CD8-positive, alpha-beta memory T cell (primary cell): ENCODE measurements around the gene MKKS. TPM values are rescaled to one million over a fixed set of nuclear protein-coding genes. Genes with fewer than 3 reads are reported as not detected.

Source experiments
- CTCF ChIA-PET: fragments of 350-600 bp; sonication (Branson Sonifier 250); formaldehyde crosslinking; loops from one replicate; lab custom pipeline; 2021; ENCODE audit warnings: antibody characterized with exemption; lab: Charles Lee
- POLR2A ChIA-PET: fragments of 350-600 bp; sonication (Branson Sonifier 250); formaldehyde crosslinking; loops from one replicate; lab custom pipeline; 2021; ENCODE audit warnings: antibody characterized with exemption; lab: Charles Lee
- DNase-seq, 5 donors: peaks; one replicate each; pipeline versions ENCODE4 v3.0.0 to v3.0.0-alpha.2; 2020 to 2022; ENCODE audit warnings: mixed read lengths in 1 of 5
- H3K27ac ChIP-seq: one replicate; pipeline ENCODE4 v1.7.0; 2013; ENCODE audit warnings: low read depth, mild to moderate bottlenecking, low read length, moderate library complexity
- H3K27me3 ChIP-seq: 2 replicates; pipeline ENCODE4 v1.7.0; 2013; ENCODE audit warnings: low read length, mild to moderate bottlenecking; ENCODE audit not compliant: insufficient read depth, poor library complexity, severe bottlenecking
- H3K36me3 ChIP-seq: 2 replicates; pipeline ENCODE4 v1.7.0; 2013; ENCODE audit warnings: mild to moderate bottlenecking, low read length, moderate library complexity; ENCODE audit not compliant: insufficient read depth
- H3K4me1 ChIP-seq: 2 replicates; pipeline ENCODE4 v1.7.0; 2013; ENCODE audit warnings: mild to moderate bottlenecking, low read length, moderate library complexity; ENCODE audit not compliant: insufficient read depth
- H3K4me3 ChIP-seq: 2 replicates; pipeline ENCODE4 v1.7.0; 2013; ENCODE audit warnings: mild to moderate bottlenecking, low read length
- H3K9me3 ChIP-seq: 2 replicates; pipeline ENCODE4 v1.7.0; 2013; ENCODE audit warnings: mild to moderate bottlenecking, low read length
- H3K27ac Mint-ChIP-seq, 8 donors: one replicate each; pipeline ENCODE4 v1.8.0; 2020 to 2021; ENCODE audit warnings: mixed read lengths in 8 of 8, mild to moderate bottlenecking in 6 of 8, inconsistent platforms in 3 of 8, moderate library complexity in 3 of 8
- H3K27me3 Mint-ChIP-seq, 2 donors: one replicate each; pipeline ENCODE4 v1.8.0; 2020 to 2021; ENCODE audit warnings: mixed read lengths in 2 of 2, mild to moderate bottlenecking in 1 of 2, moderate library complexity in 1 of 2
- H3K36me3 Mint-ChIP-seq, 3 donors: one replicate each; pipeline ENCODE4 v1.8.0; 2020 to 2021; ENCODE audit warnings: mixed read lengths in 3 of 3, inconsistent platforms in 1 of 3, mild to moderate bottlenecking in 1 of 3
- H3K4me1 Mint-ChIP-seq, 3 donors: one replicate each; pipeline ENCODE4 v1.8.0; 2020 to 2021; ENCODE audit warnings: mixed read lengths in 3 of 3, inconsistent platforms in 1 of 3, mild to moderate bottlenecking in 1 of 3
- H3K4me3 Mint-ChIP-seq, 7 donors: one replicate each; pipeline ENCODE4 v1.8.0; 2020 to 2021; ENCODE audit warnings: mixed read lengths in 7 of 7, mild to moderate bottlenecking in 6 of 7, moderate library complexity in 4 of 7, inconsistent platforms in 2 of 7
- H3K9me3 Mint-ChIP-seq, 5 donors: one replicate each; pipeline ENCODE4 v1.8.0; 2020 to 2022; ENCODE audit warnings: mixed read lengths in 5 of 5, mild to moderate bottlenecking in 3 of 5, moderate library complexity in 2 of 5, inconsistent platforms in 1 of 5
- polyA plus RNA-seq: library from polyadenylated mRNA; unstranded; fragments of 300-500 nt; fragmentation: Illumina TruSeq; gene quantifications from one replicate; pipeline ENCODE4 v1.2.3, GENCODE V29; 2021
- total RNA-seq, 2 experiments: library from RNA; stranded (reverse); gene quantifications; one replicate each; pipeline ENCODE4 v1.2.3, GENCODE V29; 2021

The MKKS gene
- total and polyA plus RNA-seq, 3 experiments from 2014 or later, result 7.7 to 37.7 (median 8.2) TPM

DNA sequence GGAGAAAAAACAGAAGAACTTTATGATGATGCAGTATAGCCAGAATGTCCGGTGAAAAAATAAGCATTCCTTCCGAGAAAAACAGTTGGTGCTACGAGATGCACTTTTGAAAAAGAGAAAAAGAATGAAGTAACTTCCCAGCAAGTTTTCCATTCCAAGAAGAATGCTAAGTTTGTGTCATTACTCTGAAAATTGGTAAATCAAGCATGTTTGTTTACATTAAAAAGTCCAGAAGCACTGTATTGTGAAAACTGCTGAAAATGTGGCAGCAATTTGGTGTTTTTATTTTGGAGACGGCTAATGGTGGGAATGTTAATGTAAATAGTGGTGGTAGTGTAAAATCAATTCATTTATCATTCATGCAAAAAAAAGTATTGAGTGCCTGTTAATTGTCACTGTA, 46.3 kb downstream of the MKKS start:
- Histone ChIP-seq H3K36me3 (no peaks in the 10 kb centered on the region), H3K27ac (no peak overlapping the region), H3K4me3 (no peak overlapping the region), H3K9me3 (no peaks in the 10 kb centered on the region), H3K27me3 (no peaks in the 10 kb centered on the region), H3K4me1 (no peaks in the 10 kb centered on the region)
- Mint-ChIP-seq H3K27me3 (peaks cover 0 to 16% of the 10 kb centered on the region in 2 donors), H3K9me3 (no peaks in the 10 kb centered on the region), H3K27ac (no peak overlapping the region), H3K36me3 (no peaks in the 10 kb centered on the region), H3K4me3 (no peak overlapping the region), H3K4me1 (no peaks in the 10 kb centered on the region)
- ChIA-PET POLR2A (no interaction called here), CTCF (no interaction called here)
- no peak for DNase-seq

GRCh38 chr20:10385850-10386544, 48.0 kb downstream of the MKKS start:
- no peaks in the 10 kb centered on the region for H3K36me3 ChIP-seq
- no peak overlapping the region for H3K4me3 ChIP-seq
- POLR2A ChIA-PET, result no interaction called here
- H3K9me3 ChIP-seq, result no peaks in the 10 kb centered on the region
- Mint-ChIP-seq H3K4me1 (no peaks in the 10 kb centered on the region), H3K9me3 (no peaks in the 10 kb centered on the region), H3K4me3 (no peak overlapping the region), H3K27me3 (peaks cover 0 to 14% of the 10 kb centered on the region in 2 donors), H3K27ac (no peak overlapping the region), H3K36me3 (no peaks in the 10 kb centered on the region)
- no peak overlapping the region for H3K27ac ChIP-seq
- no peaks in the 10 kb centered on the region for H3K27me3 ChIP-seq
- CTCF ChIA-PET, result no interaction called here
- DNase-seq, result no peak
- no peaks in the 10 kb centered on the region for H3K4me1 ChIP-seq

- no peaks in the 10 kb centered on the region for H3K36me3 Mint-ChIP-seq
- Histone ChIP-seq H3K27me3 (no peaks in the 10 kb centered on the region), H3K36me3 (no peaks in the 10 kb centered on the region), H3K4me1 (no peaks in the 10 kb centered on the region), H3K9me3 (no peaks in the 10 kb centered on the region), H3K27ac (no peak overlapping the region), H3K4me3 (no peak overlapping the region)
- no peaks in the 10 kb centered on the region for H3K4me1 Mint-ChIP-seq
- DNase-seq, result no peak
- CTCF ChIA-PET, result interaction anchor here (1.2 kb wide), 1 partner anchor 403 kb away, joined by 4 read pairs; no protein-coding TSS in a partner anchor
- H3K27me3 Mint-ChIP-seq, result peaks cover 2 to 28% of the 10 kb centered on the region in 2 donors
- H3K4me3 Mint-ChIP-seq, result no peak overlapping the region
- POLR2A ChIA-PET, result interaction anchor here (0.5 kb wide), 1 partner anchor 23 kb away, joined by 3 read pairs; no protein-coding TSS in a partner anchor
- H3K9me3 Mint-ChIP-seq, result peaks cover 0 to 2% (median 0%) of the 10 kb centered on the region in 5 donors
- H3K27ac Mint-ChIP-seq, result no peak overlapping the region
Observed at GRCh38 chr20:10381477-10381876, 52.5 kb downstream of the MKKS start.

DNA sequence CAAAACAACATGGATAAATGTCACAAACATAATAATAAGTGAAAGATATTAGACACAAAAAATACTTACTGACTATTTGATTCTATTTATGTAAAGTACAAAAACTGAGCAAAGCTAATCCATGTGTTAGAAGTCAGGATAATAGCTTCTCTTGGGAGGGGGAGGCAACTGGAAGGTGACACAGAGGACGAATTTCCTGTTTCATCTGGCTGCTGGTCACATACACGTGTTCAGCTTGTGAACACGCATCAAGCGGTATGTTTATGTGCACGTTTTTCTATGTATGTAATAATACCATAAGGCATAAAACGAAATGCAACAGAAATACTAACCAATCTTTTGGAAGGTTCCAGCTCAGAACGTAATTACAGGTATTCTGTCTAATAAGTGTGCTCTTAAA, 54.3 kb downstream of the MKKS start:
- H3K9me3 Mint-ChIP-seq, result peaks cover 0 to 7% (median 3%) of the 10 kb centered on the region in 5 donors
- ChIA-PET POLR2A (interaction anchor here (0.6 kb wide), 1 partner anchor 72 kb away, joined by 4 read pairs; no protein-coding TSS in a partner anchor), CTCF (no interaction called here)
- no peaks in the 10 kb centered on the region for H3K36me3 Mint-ChIP-seq
- H3K27ac Mint-ChIP-seq, result no peak overlapping the region
- Histone ChIP-seq H3K9me3 (no peaks in the 10 kb centered on the region), H3K27ac (no peak overlapping the region), H3K27me3 (no peaks in the 10 kb centered on the region), H3K36me3 (no peaks in the 10 kb centered on the region), H3K4me1 (no peaks in the 10 kb centered on the region), H3K4me3 (no peak overlapping the region)
- DNase-seq, result no peak
- H3K4me1 Mint-ChIP-seq, result no peaks in the 10 kb centered on the region
- peaks cover 10 to 34% of the 10 kb centered on the region in 2 donors for H3K27me3 Mint-ChIP-seq
- no peak overlapping the region for H3K4me3 Mint-ChIP-seq

DNA sequence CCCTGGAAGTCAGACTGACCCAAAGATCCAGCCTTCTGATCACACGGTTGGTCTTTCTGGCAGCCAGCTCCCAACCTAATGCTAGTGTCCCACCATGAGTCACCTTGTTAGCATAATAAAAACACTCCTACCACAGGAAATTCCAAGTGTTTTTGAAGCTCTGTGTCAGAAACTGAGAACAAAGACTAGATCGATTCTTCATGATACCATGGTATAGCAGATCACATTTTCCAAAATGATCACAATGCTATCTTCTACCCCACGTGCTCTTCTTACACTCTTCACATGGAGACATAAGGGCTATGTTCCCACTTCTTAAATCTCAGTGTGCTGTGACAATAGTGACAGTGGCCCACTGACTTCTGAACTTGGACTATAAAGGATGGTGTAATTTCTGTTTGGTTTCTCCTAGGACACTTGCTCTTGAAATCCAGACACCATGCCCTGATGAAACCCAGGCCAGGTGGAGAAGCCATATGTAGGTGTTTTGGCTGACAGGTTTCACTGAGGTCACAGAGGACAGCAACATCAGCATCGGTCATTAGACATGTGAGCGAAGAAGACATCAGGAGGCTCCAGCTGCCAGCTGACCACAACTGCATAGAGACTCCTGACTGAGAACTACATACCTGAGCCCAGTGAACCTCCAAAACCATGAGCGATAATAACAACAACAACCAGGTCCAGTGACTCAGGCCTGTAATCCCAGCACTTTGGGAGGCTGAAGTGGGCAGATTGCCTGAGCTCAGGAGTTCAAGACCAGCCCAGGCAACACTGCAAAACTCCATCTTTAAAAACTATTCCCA, 57.5 kb downstream of the MKKS start:
- no peaks in the 10 kb centered on the region for H3K27me3 ChIP-seq
- H3K4me3 ChIP-seq, result no peak overlapping the region
- H3K27ac ChIP-seq, result no peak overlapping the region
- no peaks in the 10 kb centered on the region for H3K4me1 ChIP-seq
- no peaks in the 10 kb centered on the region for H3K36me3 ChIP-seq
- CTCF ChIA-PET, result interaction anchor here (1.1 kb wide), 1 partner anchor 320 kb away, joined by 3 read pairs; no protein-coding TSS in a partner anchor
- H3K36me3 Mint-ChIP-seq, result no peaks in the 10 kb centered on the region
- peaks cover 3 to 13% (median 6%) of the 10 kb centered on the region in 5 donors for H3K9me3 Mint-ChIP-seq
- no peak for DNase-seq
- H3K27me3 Mint-ChIP-seq, result peaks cover 14 to 36% of the 10 kb centered on the region in 2 donors
- POLR2A ChIA-PET, result no interaction called here
- no peaks in the 10 kb centered on the region for H3K4me1 Mint-ChIP-seq
- no peak overlapping the region for H3K27ac Mint-ChIP-seq
- no peaks in the 10 kb centered on the region for H3K9me3 ChIP-seq
- H3K4me3 Mint-ChIP-seq, result no peak overlapping the region

- H3K36me3 ChIP-seq, result no peaks in the 10 kb centered on the region
- no peaks in the 10 kb centered on the region for H3K9me3 ChIP-seq
- Mint-ChIP-seq H3K4me3 (no peak overlapping the region), H3K27ac (no peak overlapping the region), H3K27me3 (peaks cover 14 to 42% of the 10 kb centered on the region in 2 donors), H3K9me3 (peaks cover 3 to 13% (median 6%) of the 10 kb centered on the region in 5 donors), H3K36me3 (no peaks in the 10 kb centered on the region), H3K4me1 (no peaks in the 10 kb centered on the region)
- no peaks in the 10 kb centered on the region for H3K27me3 ChIP-seq
- no peak overlapping the region for H3K27ac ChIP-seq
- ChIA-PET POLR2A (no interaction called here), CTCF (interaction anchor here (1.1 kb wide), 1 partner anchor 321 kb away, joined by 3 read pairs; no protein-coding TSS in a partner anchor)
- H3K4me1 ChIP-seq, result no peaks in the 10 kb centered on the region
- no peak overlapping the region for H3K4me3 ChIP-seq
- DNase-seq, result no peak
Observed at GRCh38 chr20:10375191-10375590, 58.8 kb downstream of the MKKS start.

- Mint-ChIP-seq H3K27ac (no peak overlapping the region), H3K4me1 (no peaks in the 10 kb centered on the region), H3K4me3 (no peak overlapping the region), H3K27me3 (peaks cover 14 to 43% of the 10 kb centered on the region in 2 donors), H3K9me3 (peaks cover 3 to 13% (median 6%) of the 10 kb centered on the region in 5 donors), H3K36me3 (no peaks in the 10 kb centered on the region)
- Histone ChIP-seq H3K27me3 (no peaks in the 10 kb centered on the region), H3K27ac (no peak overlapping the region), H3K4me1 (no peaks in the 10 kb centered on the region), H3K36me3 (no peaks in the 10 kb centered on the region), H3K4me3 (no peak overlapping the region), H3K9me3 (no peaks in the 10 kb centered on the region)
- ChIA-PET CTCF (no interaction called here), POLR2A (no interaction called here)
- no peak for DNase-seq
Observed at GRCh38 chr20:10374036-10374435, 60.0 kb downstream of the MKKS start.

- H3K27me3 ChIP-seq, result no peaks in the 10 kb centered on the region
- no peaks in the 10 kb centered on the region for H3K4me1 Mint-ChIP-seq
- H3K4me3 Mint-ChIP-seq, result no peak overlapping the region
- H3K27me3 Mint-ChIP-seq, result peaks cover 12 to 43% of the 10 kb centered on the region in 2 donors
- no peak overlapping the region for H3K27ac ChIP-seq
- no peak overlapping the region for H3K27ac Mint-ChIP-seq
- DNase-seq, result no peak
- no peak overlapping the region for H3K4me3 ChIP-seq
- H3K9me3 Mint-ChIP-seq, result peaks cover 3 to 12% (median 6%) of the 10 kb centered on the region in 5 donors
- no peaks in the 10 kb centered on the region for H3K4me1 ChIP-seq
- no peaks in the 10 kb centered on the region for H3K36me3 ChIP-seq
- CTCF ChIA-PET, result no interaction called here
- H3K9me3 ChIP-seq, result no peaks in the 10 kb centered on the region
- H3K36me3 Mint-ChIP-seq, result no peaks in the 10 kb centered on the region
- POLR2A ChIA-PET, result no interaction called here
Observed at GRCh38 chr20:10371467-10371866, 62.6 kb downstream of the MKKS start.
